ENCODE measurements around the gene PROP1. TPM values are rescaled to one million over a fixed set of nuclear protein-coding genes. Genes with fewer than 3 reads are reported as not detected.
"Not testable (repeated sequence)": the region's sequence is repeated elsewhere in the genome, so short reads cannot be mapped to it uniquely, and the experiment has no call there.

Gene PROP1
- total RNA-seq, 2 donors from 2014 or later, result not detected

DNA sequence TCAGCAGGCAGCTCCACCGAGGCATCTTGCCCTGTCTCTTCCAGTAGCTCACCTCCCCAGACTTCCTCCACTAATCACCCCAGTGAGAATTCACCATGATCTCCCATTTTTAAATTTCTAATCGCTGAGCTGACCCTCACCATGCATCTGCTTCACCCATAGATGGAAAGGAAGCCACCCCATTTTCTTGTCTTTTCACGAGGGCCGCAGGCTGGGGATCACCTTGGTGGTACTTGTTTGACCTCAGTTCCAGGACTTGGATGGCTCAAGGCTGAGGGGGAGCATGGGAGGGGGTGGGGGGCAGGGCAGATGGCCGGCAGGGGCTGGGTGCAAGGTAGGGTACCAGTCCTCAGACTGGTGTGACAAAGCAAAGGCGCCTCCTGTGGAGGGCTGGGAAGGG lies 3.6 kb downstream of the PROP1 start:
- no peaks in the 10 kb centered on the region for H3K9me3 Mint-ChIP-seq
- peaks cover 24% of the 10 kb centered on the region for H3K27me3 Mint-ChIP-seq (ENCODE audit: low read depth)
- peaks cover 5% of the 10 kb centered on the region for H3K4me1 Mint-ChIP-seq (ENCODE audit: low read depth)
- ATAC-seq (replicated peaks in 1 of 2) (no peak), DNase-seq (no peak)
- no peak overlapping the region for H3K27ac Mint-ChIP-seq
- H3K36me3 Mint-ChIP-seq (ENCODE audit: insufficient read depth in 2 of 2), result no peaks in the 10 kb centered on the region
- no peak overlapping the region for H3K4me3 Mint-ChIP-seq

- DNase-seq (no peak), ATAC-seq (replicated peaks in 1 of 2) (no peak)
- Mint-ChIP-seq H3K36me3 (ENCODE audit: insufficient read depth in 2 of 2) (no peaks in the 10 kb centered on the region), H3K27ac (no peak overlapping the region), H3K4me3 (no peak overlapping the region), H3K9me3 (no peaks in the 10 kb centered on the region), H3K4me1 (ENCODE audit: low read depth) (peaks cover 11% of the 10 kb centered on the region), H3K27me3 (ENCODE audit: low read depth) (peaks cover 24% of the 10 kb centered on the region)
Measured at GRCh38 chr5:177988989-177989625, 6.9 kb downstream of the PROP1 start.

- peaks cover 38% of the 10 kb centered on the region for H3K27me3 Mint-ChIP-seq (ENCODE audit: low read depth)
- H3K36me3 Mint-ChIP-seq (ENCODE audit: insufficient read depth in 2 of 2), result no peaks in the 10 kb centered on the region
- H3K4me1 Mint-ChIP-seq (ENCODE audit: low read depth), result peaks cover 11% of the 10 kb centered on the region
- H3K4me3 Mint-ChIP-seq, result no peak overlapping the region
- H3K9me3 Mint-ChIP-seq, result no peaks in the 10 kb centered on the region
- no peak for ATAC-seq (replicated peaks in 1 of 2)
- no peak for DNase-seq
- no peak overlapping the region for H3K27ac Mint-ChIP-seq
Measured at GRCh38 chr5:177987326-177987725, 8.7 kb downstream of the PROP1 start.

- ATAC-seq (replicated peaks in 1 of 2) (peak in 1 of 2 donors; percentile 20), DNase-seq (no peak)
- Mint-ChIP-seq H3K27me3 (ENCODE audit: low read depth) (peaks cover 50% of the 10 kb centered on the region), H3K4me3 (peak overlapping the region; percentile 73 to 81), H3K9me3 (no peaks in the 10 kb centered on the region), H3K36me3 (ENCODE audit: insufficient read depth in 2 of 2) (no peaks in the 10 kb centered on the region), H3K27ac (no peak overlapping the region), H3K4me1 (ENCODE audit: low read depth) (peaks cover 19% of the 10 kb centered on the region)
Measured at GRCh38 chr5:177985430-177986040, 10.5 kb downstream of the PROP1 start.

DNA sequence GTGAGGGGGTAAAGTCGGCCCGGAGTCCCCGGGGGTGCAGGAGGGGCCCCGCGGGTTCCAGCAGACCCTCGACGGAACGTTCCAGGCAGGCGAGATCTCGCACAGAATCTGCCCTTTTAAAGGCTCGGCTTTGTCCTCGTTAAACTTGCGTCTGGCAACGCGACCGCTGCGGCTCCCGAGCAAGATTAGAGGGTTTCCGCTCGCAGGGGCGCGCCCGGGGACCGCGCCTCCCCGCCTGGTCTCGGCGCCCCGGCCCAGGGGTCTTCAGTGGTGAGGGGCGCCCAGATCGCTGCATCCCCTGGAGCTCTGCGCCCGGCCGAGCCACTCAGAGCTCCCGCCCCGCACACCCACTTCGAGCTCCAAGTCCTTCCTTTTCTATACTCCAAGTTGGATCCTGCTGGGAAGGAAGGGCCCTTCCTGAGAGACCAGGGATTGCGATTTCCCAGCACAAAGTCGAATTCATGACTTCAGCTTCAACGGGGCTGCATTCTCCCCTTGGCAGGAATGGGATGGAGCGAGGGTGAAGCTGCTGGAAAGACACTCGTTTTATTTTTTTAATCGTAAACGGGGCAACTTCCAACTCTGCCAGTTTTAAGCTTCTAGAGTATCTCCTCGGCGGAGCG lies 11.3 kb downstream of the PROP1 start:
- H3K36me3 Mint-ChIP-seq (ENCODE audit: insufficient read depth in 2 of 2), result peaks cover 0 to 2% of the 10 kb centered on the region in 2 donors
- no peak for ATAC-seq (replicated peaks in 1 of 2)
- peaks cover 50% of the 10 kb centered on the region for H3K27me3 Mint-ChIP-seq (ENCODE audit: low read depth)
- peaks cover 19% of the 10 kb centered on the region for H3K4me1 Mint-ChIP-seq (ENCODE audit: low read depth)
- H3K4me3 Mint-ChIP-seq, result peak overlapping the region; percentile 73 to 81
- H3K27ac Mint-ChIP-seq, result no peak overlapping the region
- H3K9me3 Mint-ChIP-seq, result peaks cover 0 to 3% of the 10 kb centered on the region in 2 donors
- no peak for DNase-seq

DNA sequence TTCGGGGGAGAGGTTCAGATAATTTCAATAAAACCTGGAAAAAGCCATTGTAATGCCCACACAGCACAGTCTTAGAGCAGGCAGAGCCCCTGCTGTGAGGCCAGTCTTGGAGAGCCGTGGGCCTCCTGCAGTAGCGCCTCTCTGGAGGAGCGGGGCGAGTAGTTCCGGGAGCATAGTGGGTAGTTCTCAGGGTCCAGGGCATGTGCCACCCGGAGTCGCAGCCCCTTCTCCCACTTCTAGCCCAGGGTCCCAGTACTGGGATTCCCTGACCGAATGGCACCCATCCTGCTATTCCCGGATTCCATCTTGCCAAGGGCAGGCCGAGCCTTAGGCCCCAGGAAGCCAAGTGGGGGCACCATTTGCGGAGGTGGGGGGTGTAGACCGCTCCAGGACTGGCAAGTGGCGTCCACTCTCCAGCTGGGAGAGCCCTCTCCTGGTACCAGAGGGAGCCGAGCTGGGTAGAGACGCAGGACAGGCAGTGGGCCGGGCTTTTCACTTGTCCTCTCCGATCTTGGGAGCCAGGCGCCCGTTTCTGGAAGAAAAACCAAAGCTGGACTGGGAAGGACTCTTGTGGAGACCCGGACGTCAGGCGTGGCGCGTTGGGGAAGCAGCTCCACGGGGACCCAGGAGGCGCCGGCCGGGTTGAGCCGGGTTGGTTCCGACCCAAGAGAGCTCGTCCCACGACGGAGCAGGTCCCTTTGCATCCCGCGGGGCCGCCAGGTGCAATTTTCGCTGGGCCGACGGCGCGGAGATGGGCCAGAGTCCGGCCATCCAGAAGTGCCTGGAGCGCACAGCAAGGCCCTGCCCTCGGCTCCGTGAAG lies 12.1 kb downstream of the PROP1 start:
- Mint-ChIP-seq H3K9me3 (peaks cover 0 to 3% of the 10 kb centered on the region in 2 donors), H3K36me3 (ENCODE audit: insufficient read depth in 2 of 2) (peaks cover 0 to 2% of the 10 kb centered on the region in 2 donors), H3K27ac (no peak overlapping the region), H3K4me1 (ENCODE audit: low read depth) (peaks cover 16% of the 10 kb centered on the region), H3K4me3 (peak overlapping the region; percentile 73 to 81), H3K27me3 (ENCODE audit: low read depth) (peaks cover 50% of the 10 kb centered on the region)
- ATAC-seq (replicated peaks in 1 of 2), result no peak
- DNase-seq, result no peak

DNA sequence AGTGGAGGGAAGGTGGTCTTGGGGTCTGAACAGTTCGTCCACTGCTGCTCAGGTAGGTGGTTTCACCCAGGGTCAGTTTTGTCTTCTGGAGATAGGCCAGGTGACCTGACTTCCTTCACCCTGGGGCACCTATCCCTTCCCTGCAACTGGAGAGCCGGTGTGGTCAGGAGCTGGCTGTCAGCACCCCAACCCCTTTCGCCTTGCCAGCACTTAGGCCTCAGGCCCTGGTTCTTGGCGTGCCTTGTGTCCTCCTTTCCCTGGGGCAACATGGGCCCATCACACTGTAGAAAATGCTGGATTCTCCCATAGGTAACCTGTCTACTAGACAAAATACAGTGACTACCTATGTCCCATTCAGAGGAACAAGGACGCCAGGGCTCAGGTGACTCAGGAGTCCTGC lies 13.1 kb downstream of the PROP1 start:
- peaks cover 50% of the 10 kb centered on the region for H3K27me3 Mint-ChIP-seq (ENCODE audit: low read depth)
- no peak overlapping the region for H3K27ac Mint-ChIP-seq
- DNase-seq (no peak), ATAC-seq (replicated peaks in 1 of 2) (no peak)
- no peak overlapping the region for H3K4me3 Mint-ChIP-seq
- H3K4me1 Mint-ChIP-seq (ENCODE audit: low read depth), result peaks cover 14% of the 10 kb centered on the region
- peaks cover 0 to 2% of the 10 kb centered on the region in 2 donors for H3K36me3 Mint-ChIP-seq (ENCODE audit: insufficient read depth in 2 of 2)
- H3K9me3 Mint-ChIP-seq, result peaks cover 0 to 3% of the 10 kb centered on the region in 2 donors

- peaks cover 14% of the 10 kb centered on the region for H3K4me1 Mint-ChIP-seq (ENCODE audit: low read depth)
- DNase-seq (peak; percentile 34 to 36), ATAC-seq (replicated peaks in 1 of 2) (peak; percentile 63 to 69)
- no peak overlapping the region for H3K27ac Mint-ChIP-seq
- H3K36me3 Mint-ChIP-seq (ENCODE audit: insufficient read depth in 2 of 2), result peaks cover 0 to 2% of the 10 kb centered on the region in 2 donors
- H3K27me3 Mint-ChIP-seq (ENCODE audit: low read depth), result peaks cover 50% of the 10 kb centered on the region
- H3K9me3 Mint-ChIP-seq, result peaks cover 0 to 3% of the 10 kb centered on the region in 2 donors
- peak overlapping the region in 1 of 2 donors; percentile 12 for H3K4me3 Mint-ChIP-seq
Measured at GRCh38 chr5:177982072-177982727, 13.8 kb downstream of the PROP1 start.

DNA sequence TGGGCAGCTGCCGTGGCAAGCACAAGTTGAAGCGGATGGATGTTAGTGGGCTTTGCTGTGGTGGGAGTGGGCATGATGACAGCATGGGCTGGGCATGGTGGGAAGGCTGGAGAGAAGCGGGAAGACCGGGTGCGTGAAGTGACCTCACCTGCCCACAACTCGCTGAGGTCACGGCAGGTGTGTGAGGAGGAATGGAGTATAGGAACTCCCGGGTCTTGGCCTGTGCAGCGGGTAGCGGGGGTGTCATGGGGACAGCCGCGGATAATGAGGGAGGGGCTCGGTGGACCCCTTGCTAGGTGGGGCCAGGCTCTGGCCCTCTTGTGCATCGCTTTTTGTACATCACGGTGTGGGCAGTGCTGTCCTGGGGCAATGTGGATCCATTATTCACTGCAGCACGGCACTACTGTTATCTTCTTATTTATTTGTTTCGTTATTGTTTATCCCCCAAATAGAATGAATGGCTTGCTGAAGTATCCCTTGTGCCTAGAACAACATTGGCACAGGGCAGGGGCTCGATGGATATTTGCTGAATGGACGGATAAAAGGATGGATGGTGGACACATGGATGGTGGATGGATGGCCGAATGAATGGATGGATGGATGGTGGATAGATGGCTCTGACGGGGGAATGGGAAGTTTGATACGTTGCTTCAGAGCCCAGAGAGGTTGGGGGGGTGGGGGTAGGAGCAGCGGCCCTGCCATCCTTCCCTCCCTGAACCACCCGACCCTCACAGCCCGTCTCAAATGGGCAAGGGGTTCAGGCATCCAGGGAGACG lies 14.6 kb downstream of the PROP1 start:
- Mint-ChIP-seq H3K4me1 (ENCODE audit: low read depth) (peaks cover 14% of the 10 kb centered on the region), H3K36me3 (ENCODE audit: insufficient read depth in 2 of 2) (peaks cover 0 to 2% of the 10 kb centered on the region in 2 donors), H3K9me3 (peaks cover 0 to 3% of the 10 kb centered on the region in 2 donors), H3K27me3 (ENCODE audit: low read depth) (peaks cover 49% of the 10 kb centered on the region), H3K27ac (no peak overlapping the region), H3K4me3 (no peak overlapping the region)
- DNase-seq (no peak), ATAC-seq (replicated peaks in 1 of 2) (no peak)

DNA sequence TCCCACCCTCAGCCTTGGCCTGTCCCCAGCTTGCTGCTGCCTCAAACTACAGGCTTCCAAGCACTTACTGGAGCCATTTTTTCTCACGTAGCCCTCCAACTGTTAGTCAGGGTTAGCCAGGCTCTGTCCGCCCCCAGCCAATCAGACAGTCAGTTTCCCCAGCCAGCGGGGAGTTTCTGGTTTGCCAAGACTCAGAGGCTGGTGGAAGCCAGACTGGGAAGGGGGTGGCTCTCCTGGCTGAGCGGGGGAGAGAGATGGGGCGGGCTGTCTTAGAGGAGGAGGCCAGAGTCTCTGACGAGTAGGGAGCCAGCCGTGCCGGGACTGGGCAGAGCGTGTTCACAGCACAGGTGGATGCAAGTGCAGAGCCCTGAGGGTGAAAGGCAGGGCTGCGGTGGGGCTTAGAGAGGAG lies 15.3 kb downstream of the PROP1 start:
- ATAC-seq (replicated peaks in 1 of 2), result no peak
- Mint-ChIP-seq H3K27me3 (ENCODE audit: low read depth) (peaks cover 42% of the 10 kb centered on the region), H3K36me3 (ENCODE audit: insufficient read depth in 2 of 2) (peaks cover 0 to 2% of the 10 kb centered on the region in 2 donors), H3K27ac (no peak overlapping the region), H3K9me3 (peaks cover 0 to 3% of the 10 kb centered on the region in 2 donors), H3K4me1 (ENCODE audit: low read depth) (peaks cover 14% of the 10 kb centered on the region), H3K4me3 (no peak overlapping the region)
- no peak for DNase-seq

DNA sequence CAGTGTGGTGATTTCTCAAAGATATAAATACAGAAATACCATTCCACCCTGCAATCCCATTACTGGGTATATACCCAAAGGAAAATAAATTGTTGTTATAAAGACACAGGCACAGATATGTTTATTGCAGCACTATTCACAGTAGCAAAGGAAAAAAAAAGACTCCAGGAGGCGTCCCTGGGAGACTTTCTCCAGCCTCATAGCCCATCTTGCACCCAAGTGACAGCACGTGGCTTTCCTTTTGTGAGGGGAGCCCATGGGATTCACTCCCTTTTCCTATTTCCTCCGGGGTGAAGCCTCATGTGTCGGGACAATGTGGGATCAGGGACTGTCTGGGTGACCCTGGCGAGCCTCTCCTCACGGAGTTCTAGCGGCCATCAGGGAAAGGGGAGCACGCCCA lies 18.4 kb downstream of the PROP1 start:
- not testable (repeated sequence) for ATAC-seq (replicated peaks in 1 of 2); DNase-seq; H3K27ac Mint-ChIP-seq; H3K4me1 Mint-ChIP-seq (ENCODE audit: low read depth); H3K4me3 Mint-ChIP-seq; H3K9me3 Mint-ChIP-seq; H3K36me3 Mint-ChIP-seq (ENCODE audit: insufficient read depth in 2 of 2)
- peaks cover 20% of the 10 kb centered on the region for H3K27me3 Mint-ChIP-seq (ENCODE audit: low read depth)

- Mint-ChIP-seq H3K4me1 (ENCODE audit: low read depth) (no peaks in the 10 kb centered on the region), H3K9me3 (no peaks in the 10 kb centered on the region), H3K36me3 (ENCODE audit: insufficient read depth in 2 of 2) (no peaks in the 10 kb centered on the region), H3K27me3 (ENCODE audit: low read depth) (no peaks in the 10 kb centered on the region), H3K4me3 (no peak overlapping the region), H3K27ac (no peak overlapping the region)
- DNase-seq (no peak), ATAC-seq (replicated peaks in 1 of 2) (no peak)
Measured at GRCh38 chr5:177973066-177973635, 22.9 kb downstream of the PROP1 start.
